Stimulated activated naive CD4-positive, alpha-beta T cell (primary cell): ENCODE results near the gene CNTF.
A peak's percentile ranks its signal among the peaks of the same experiment; 100 is the strongest.

Experiments used
- DNase-seq, 6 experiments: peaks; one replicate each; lab custom pipeline; 2025; lab: John Stamatoyannopoulos, UW

CNTF gene, protein sequence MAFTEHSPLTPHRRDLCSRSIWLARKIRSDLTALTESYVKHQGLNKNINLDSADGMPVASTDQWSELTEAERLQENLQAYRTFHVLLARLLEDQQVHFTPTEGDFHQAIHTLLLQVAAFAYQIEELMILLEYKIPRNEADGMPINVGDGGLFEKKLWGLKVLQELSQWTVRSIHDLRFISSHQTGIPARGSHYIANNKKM

DNA sequence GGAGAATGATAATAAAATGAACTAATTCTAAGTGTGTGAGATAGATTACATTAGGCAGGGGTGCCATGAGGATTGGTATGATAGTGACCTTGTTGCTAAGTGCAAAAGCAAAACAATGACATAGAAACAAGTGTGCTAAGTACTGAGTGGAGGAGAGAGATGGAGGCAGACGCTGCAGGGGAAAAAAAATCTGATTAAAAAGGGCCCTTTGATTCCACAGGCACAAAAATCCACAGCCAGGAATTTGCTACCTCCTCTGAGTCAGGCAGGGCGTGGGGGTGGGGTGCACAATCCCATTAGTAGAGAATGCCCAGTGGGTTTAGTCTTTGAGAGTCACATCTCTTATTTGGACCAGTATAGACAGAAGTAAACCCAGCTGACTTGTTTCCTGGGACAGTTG is at the start of gene CNTF:
Gene CNTF, plus strand, starts transcription at position 322 of the 400 bp plus-strand sequence. CDS start 88 bp downstream, outside the sequence.
- DNase-seq, result no peak

DNA sequence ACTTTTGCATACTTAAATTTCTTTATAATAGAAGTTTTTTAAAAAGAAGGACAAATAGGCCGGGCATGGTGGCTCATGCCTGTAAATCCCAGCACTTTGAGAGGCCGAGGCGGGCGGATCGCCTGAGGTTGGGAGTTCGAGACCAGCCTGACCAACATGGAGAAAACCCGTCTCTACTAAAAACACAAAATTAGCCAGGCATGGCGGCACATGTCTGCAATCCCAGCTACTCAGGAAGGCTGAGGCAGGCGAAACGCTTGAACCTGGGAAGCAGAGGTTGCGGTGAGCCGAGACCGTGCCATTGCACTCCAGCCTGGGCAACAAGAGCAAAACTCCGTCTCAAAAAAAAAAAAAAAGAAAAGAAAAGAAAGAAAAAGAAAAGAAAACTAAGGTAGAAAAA is 49.6 kb upstream of the CNTF start:
- peak in 1 of 6 experiments; percentile 8 for DNase-seq

DNA sequence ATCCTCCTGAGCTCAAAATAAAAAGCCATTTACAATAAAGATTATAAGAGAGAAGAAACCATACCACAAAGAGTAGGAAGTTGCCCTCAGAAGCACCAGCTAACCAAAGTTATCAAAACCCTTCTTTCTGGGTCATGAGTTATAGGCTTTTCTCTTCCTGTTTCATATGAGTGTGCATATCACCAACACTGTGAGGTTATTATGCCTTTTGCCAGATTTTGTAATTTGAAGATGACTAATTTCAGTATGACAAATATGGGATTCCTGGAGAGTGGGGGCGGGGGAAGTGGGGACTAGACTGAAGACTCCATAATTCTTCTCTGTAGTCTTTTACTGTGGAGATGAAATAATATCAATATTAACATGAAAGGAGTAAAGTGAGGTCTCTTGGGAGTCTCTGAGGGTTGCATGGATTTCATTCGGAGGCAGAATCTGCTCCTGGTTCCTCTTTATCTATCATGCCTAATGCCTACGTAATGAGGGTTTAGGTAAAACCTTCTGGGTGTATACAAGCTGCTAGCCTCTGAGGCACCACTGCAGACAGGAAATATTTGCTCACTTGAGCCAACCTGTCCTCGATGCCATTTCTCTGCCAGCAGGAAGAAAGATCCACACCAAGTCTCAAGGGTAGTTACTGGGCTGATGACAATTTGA is 48.9 kb upstream of the CNTF start:
- peak; percentile 11 to 52 (median 34) for DNase-seq

DNA sequence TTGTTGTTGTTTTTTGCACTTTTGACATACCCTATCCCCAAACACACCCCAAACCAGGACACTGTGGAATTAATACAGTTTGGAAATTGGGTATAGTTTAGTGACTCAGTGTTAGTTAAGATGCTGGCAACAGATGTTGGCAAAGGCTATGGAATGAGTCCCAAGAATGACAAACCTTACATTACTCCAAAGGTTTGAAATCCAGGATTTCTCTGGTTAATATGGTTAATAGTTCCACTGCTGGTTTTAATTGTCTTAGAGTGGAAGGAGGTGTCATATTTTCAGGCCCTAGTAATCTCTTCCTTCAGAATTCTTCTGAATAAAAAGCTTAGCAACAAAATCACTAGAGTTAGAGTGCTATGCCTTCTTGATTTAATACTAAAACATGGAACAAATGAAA is 47.6 kb upstream of the CNTF start:
- DNase-seq, result no peak

DNA sequence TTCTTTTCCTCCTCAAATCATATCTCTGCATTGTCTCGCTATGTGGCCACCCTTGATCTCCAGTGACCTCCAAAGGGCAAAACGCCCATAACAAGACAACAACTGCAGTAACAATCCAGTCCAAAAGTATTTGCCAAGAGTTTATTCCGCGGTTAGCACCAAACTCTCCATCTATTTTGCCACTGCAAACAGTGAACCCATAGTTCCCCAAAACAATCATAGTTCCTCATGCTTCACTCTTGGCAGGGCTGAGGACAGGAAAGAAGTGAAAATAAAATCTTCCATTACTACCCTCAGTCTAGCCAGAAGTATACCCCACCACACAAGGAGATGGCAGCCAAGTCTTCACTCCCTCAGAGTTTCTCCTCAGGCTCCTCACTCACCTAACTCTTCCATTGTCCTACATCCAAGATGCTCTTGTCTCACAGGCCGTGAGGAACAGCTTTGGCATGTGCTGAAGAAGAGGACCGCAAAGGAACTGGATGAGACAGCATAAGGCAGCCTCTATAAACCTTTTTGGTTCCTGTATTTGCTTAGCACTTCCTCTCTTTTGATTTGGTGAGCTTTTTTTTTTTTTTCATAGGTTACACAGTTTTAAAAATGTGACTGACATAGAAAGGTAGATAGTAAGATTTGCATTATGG is 47.0 kb upstream of the CNTF start, which contains the start of gene LPXN:
Gene LPXN, minus strand, starts transcription at position 480 of the 644 bp plus-strand sequence. Its CDS starts 84 bp downstream, at position 396.
- peak; percentile 30 to 72 (median 59) for DNase-seq

DNA sequence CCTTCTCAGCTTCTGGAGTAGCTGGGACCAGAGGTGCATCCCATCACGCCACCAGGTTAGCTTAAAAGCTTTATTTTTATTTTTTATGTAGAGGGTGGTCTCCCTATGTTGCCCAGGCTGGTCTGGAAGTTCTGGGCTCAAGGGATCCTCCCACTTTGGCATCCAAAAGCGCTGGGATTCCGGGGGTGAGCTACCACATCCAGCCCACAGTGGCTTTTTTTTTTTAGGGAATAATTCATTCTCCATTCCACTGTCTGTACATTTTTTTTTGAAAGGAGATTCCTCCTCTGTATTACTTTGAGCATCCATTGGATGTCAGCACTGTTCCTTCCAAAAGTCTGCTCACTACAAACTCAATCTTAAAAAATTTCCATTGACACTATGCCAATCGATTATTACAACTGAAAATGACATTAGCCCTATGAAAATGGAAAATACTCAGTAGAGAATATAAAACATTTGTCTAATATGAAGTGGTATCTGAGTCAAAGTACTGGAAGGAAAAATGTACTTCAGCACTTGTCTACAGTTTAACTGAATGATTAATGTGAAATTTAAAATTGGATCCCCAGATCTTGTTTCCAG is 45.5 kb upstream of the CNTF start:
- no peak for DNase-seq

DNA sequence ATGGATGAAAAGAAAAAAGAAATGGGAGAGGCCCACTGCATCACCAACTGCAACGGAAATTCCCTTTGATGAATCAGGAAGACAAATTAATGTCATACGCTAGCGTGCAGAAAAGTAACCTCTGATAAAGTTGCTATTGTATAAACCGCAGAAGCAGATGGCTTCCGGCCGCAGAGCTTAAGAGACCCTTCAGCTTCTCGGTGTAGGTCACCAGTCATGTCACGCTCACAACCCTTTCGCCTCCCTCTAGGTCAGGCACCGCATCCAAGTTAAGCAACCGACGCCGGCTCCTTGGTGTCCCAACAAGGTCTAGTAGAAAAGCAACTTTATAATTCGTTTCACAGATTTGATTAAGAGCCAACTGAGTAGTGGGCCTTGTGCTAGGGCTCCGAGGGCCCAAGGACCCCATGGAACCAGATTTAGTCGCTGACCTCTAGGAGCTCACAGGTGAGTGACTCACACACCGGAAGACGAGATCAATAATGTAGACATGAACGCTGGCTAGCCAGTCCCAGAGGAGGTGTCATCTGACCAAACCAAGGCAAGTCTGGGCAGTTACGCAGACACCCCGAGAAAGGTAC is 44.8 kb upstream of the CNTF start:
- peak in 5 of 6 experiments; percentile 72 to 88 (median 77) for DNase-seq

DNA sequence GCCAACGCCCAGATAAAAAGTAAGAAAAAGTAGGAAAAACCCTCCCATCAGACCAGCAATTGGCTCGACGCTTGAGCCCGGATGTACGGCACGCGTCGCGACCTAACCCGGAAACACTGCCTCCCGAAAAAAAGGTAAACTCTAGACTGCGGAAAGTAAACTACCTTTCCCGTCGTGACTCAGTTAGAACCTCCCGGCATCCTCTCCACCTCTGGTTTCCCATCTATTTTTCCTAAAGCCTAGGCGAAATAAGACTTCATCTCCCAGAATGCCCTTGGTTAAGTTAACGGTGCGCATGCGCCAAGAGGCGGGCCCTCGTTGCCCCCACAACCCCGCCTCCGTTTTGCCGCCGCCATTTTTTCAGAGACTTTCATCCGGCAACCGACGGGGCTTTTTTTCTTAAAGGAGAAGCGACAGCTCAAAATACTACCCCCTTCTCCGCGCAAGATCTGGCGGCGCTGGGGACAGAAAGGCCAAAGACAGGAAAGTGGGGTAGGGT is 44.3 kb upstream of the CNTF start:
- DNase-seq, result peak; percentile 93 to 98 (median 96)

DNA sequence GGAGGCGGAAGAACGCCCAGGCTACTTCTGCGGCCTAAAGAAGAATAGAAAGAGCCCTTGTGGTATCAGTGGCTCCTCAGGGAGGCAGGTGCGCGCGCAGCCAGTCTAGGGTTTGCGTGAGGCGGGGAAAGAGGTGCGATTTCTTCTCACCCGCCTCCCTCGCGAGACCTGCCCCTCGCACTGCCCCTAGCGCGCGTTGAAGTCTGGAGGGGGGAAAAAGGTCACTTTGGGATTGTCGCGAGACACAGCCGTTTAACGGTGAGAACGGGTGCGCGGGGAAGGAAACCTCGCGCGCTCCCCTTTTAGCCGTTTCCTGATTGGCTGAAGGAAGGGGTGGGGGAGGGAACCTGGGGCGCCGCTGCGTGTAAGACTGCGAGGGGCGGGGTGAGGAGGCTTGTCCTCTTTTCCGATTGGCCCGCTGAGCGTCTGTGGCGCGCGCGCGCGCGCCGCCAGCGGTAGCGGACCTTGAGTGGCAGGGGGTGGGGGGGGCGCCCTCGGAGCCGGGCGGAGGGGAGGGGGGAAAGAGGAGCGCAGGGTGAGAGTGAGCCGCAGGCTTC is 43.8 kb upstream of the CNTF start, which contains the start of gene ZFP91:
Gene ZFP91, plus strand, starts transcription at position 429 of the 557 bp plus-strand sequence. CDS start 219 bp downstream, outside the sequence.
- DNase-seq, result peak; percentile 94 to 99 (median 97)

DNA sequence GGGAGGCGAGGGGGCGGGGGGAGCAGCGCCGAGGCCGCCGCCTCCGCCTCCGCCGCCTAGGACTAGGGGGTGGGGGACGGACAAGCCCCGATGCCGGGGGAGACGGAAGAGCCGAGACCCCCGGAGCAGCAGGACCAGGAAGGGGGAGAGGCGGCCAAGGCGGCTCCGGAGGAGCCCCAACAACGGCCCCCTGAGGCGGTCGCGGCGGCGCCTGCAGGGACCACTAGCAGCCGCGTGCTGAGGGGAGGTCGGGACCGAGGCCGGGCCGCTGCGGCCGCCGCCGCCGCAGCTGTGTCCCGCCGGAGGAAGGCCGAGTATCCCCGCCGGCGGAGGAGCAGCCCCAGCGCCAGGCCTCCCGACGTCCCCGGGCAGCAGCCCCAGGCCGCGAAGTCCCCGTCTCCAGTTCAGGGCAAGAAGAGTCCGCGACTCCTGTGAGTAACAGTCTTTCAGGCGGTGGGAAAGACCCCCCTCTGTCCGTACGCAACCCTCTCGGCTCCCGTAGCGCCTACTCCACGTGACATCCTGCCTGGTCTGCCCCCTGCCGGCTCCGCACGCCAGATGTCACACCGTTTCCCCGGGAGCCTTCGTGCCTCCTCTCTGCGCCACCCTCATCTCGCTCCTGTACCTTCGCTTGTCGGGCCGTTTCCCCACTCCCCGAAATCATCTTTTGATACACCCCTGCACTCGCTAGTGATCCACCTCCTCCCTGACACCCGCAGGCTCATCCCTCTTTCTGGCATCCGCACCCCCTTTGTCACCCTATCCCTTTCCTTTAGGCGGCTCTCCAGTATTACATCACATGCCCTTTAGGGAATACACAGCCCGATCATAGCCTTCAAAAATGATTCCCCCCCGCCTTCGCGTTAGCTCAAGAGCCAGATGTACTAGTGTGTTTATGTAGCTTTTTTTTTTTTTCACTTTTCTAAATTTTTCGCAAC is 43.0 kb upstream of the CNTF start:
- DNase-seq, result peak; percentile 84 to 94 (median 90)

DNA sequence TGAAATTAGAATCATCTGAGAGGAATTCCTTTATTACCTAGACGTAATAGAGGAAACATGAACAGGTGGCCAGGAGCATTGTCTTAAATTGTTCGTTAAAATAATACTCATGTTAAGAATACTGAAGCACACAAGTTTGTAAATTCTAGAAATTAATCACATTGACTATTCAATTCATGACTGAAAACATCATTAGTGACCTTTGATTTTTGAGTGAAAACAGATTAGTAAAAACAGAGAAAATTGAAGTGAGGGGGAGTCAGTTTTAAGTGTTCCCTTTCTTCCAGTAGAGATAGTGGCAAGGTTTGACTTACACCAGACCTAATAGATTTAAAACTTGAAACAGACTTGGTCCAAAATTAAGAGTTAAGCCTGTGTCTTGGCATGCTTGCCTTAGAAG is 42.2 kb upstream of the CNTF start:
- no peak for DNase-seq

DNA sequence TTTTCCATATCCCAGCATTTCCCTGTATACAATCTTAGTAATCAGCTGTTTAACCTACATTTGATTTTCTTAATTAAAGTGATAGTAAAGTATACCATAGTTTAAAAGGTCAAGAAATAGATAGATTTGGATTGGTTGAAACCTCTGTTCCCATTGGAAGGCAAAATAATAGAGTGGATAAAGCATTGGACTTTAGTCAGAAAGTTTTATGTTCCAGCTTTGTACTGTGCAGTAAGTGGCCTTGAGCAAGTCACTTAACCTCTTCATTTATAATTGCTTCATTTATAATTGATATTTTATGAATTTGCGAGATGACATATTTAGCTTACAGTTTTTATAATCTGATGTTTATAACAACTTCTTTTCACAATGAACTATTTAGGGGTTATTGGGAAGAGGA is 40.0 kb upstream of the CNTF start:
- no peak for DNase-seq

DNA sequence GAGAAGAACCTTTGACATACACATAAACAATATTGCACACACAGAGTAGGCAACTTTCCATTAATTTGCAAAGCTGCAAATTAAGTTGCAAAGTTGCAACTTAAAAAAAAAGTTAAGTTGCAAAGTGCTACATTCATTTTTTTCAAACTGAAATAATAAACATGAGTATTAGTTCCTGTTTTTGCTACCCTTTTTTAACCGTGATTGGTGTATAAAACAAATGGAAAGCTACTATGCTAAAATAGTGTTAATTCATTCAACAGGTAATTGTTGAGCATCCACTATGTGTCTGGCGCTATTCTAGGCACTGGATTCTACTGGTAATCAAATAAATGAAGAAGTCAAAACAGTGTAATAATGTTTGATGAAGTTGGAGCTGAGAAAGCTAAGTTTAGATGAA is 35.5 kb upstream of the CNTF start:
- DNase-seq, result no peak

DNA sequence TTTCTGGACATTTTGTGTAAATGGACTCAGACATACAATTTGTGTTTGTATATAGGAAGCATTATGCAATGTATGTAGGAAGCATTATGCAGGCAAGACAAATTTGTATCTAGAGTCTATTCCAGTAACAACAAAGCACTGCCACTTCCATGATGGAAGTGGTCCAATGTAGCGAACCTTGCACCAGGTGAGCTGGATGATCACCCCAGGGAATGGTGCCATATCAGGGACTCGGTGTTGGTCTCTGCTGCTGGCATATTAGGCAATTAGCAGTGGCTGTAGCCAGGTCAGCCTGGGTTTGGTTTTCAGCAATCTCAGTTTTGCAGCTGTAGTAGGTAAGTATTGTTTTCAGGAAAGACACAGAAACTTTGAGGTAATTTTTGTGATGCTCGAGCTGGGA is 30.8 kb upstream of the CNTF start:
- DNase-seq, result no peak

DNA sequence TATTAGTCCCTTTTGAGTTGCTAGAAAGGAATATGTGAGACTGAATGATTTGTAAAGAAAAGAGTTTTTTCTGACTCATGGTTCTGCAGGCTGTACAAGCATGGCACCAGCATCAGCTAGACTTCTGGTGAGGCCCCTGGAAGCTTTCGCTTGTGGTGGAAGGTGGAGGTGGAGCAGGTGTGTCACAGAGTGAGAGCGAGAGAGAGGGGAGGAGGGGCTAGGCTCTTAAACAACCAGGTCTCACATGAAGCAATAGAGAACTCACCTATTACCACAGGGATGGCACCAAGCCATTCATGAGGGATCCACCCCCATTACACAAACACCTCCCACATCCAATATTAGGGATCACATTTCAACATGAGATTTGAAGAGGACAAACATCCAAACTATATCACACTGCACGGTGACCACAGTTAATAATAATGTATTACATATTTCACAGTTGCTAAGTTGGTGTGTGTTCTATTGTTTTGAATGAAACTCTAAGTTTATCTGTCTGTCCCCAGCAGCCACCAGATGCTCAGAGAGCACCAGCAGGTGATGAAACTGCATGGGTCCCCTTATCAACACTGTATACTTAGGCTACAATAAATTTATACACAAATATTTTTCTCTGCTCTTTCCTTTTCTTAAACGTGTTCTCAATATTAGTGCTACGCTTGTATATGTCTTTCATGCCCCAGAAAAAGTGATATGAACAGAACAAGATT is 29.5 kb upstream of the CNTF start:
- no peak for DNase-seq

DNA sequence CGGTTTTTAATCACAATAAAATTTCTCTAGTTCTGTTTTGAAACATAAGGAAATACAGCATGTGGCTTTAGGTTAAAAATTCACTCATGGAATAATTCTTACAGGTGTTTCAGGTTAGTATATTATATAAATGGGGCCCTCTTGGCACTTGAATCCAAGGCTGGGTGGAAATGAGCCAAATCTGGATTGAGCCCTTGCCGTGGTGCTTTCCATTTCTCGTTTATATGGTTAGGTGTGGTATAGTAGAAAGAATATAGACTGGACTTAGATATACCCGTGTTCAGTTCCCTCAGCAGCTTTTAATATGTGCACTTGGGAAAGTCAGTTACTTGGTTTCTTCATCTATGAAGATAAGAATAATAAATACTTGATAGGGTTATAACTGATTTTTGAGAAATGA is 27.6 kb upstream of the CNTF start:
- no peak for DNase-seq

DNA sequence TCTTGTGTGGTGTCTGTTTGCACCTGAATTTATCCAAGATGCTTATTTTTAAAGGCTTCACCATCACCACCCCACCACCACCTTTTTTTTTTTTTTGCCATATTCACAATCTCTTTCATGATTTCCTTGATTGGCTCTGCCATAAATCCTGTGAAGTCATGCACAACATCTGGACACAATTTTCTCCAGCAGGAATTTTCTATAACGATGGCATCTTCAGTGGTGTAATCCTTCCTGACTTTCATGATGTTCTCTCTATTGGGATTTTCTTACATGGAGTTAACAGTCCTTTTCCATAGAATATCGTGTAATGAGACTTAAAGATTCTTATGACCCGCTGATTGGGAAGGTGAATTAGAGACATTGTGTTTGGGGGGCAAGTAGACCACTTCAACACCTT is 25.8 kb upstream of the CNTF start:
- no peak for DNase-seq

DNA sequence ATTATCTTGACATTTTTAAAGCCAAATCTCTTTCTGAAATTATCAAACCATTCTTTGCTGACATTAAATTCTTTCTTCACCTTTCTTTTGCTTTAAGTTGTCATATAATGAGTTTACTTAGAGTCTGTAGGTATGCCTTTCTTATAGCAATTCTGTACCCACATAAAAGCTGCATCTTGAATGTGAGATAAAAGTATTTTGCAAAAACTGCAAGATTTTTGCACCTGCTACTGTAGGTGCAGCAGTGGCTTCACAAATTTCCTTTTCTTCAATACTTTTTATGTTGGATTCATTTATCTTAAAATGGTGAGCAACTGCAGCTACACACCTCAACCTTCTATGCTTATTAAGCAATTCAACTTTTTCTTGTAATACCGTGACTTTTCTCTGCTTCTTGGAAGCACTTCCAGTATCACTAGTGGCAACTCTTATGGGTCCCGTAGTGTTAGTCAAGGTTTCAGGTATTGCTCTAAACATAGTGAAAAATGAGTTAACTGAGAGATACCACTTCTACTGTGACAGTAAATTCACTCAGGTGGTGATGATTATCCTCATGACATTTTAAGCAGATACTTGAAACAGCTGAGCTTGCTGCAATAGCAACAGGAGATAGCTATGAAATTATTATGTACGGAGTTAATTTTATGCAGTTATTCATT is 24.9 kb upstream of the CNTF start:
- DNase-seq, result peak in 1 of 6 experiments; percentile 4

DNA sequence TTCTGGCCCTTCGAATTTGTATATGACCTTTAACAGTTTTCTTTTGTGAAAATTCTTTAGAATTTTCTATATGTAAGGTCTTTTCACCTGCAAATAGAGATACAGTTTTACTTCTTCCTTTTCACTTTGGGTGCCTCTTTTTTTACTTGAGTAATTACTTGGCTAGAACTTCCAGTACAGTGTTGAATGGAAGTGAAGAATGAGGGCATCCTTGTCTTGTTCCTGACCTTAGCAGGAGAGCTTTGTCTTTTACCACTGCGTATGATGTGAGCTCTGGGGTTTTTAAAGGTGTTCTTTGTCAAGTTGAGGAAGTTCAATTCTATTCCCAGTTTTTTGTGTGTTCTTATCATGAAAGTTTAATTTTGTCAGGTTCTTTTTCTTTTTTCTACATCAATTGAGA is 22.0 kb upstream of the CNTF start:
- DNase-seq, result no peak
